Natural killer cell (primary cell): ENCODE measurements around the gene ARL2BP. TPM values are rescaled to one million over a fixed set of nuclear protein-coding genes. Genes with fewer than 3 reads are reported as not detected.

ENCODE experiments used
- ATAC-seq, 3 donors: fragments of 150-1000 bp in 2 of 3; fragments of 200-7000 bp in 1 of 3; cut with Tn5 transposase; 1 replicate in 1 of 3; 2 replicates in 2 of 3; pipeline ENCODE4 v1.10.0; 2021; ENCODE audit warnings: mild to moderate bottlenecking in 2 of 3, moderate library complexity in 2 of 3
- DNase-seq, 2 donors: peaks; one replicate each; pipeline versions ENCODE4 v3.0.0 to v3.0.0-alpha.2; 2013 to 2021; ENCODE audit warnings: mixed read lengths in 1 of 2
- H3K27ac ChIP-seq: one replicate; pipeline ENCODE4 v1.5.1; 2013; ENCODE audit warnings: mild to moderate bottlenecking, low read length
- H3K27me3 ChIP-seq: one replicate; pipeline ENCODE4 v1.6.1; 2013; ENCODE audit warnings: low read length; ENCODE audit not compliant: control insufficient read depth, insufficient read depth
- H3K36me3 ChIP-seq: one replicate; pipeline ENCODE4 v1.6.1; 2013; ENCODE audit warnings: low read length; ENCODE audit not compliant: control insufficient read depth, insufficient read depth
- H3K4me1 ChIP-seq: one replicate; pipeline ENCODE4 v1.6.1; 2013; ENCODE audit warnings: low read length; ENCODE audit not compliant: control insufficient read depth, insufficient read depth
- H3K4me3 ChIP-seq: one replicate; pipeline ENCODE4 v1.5.1; 2013; ENCODE audit warnings: low read length
- H3K9me3 ChIP-seq: one replicate; pipeline ENCODE4 v1.6.1; 2013; ENCODE audit warnings: low read length; ENCODE audit not compliant: control insufficient read depth, insufficient read depth
- H3K27ac Mint-ChIP-seq, 2 donors: one replicate each; pipeline ENCODE4 v1.8.0; 2022; ENCODE audit warnings: mild to moderate bottlenecking in 2 of 2, mixed read lengths in 2 of 2, moderate library complexity in 1 of 2
- H3K27me3 Mint-ChIP-seq, 2 donors: one replicate each; pipeline ENCODE4 v1.8.0; 2022; ENCODE audit warnings: low read depth in 2 of 2, mixed read lengths in 2 of 2
- H3K36me3 Mint-ChIP-seq: one replicate; pipeline ENCODE4 v1.8.0; 2022; ENCODE audit warnings: mixed read lengths
- H3K4me1 Mint-ChIP-seq, 2 donors: one replicate each; pipeline ENCODE4 v1.8.0; 2022; ENCODE audit warnings: mixed read lengths in 2 of 2
- H3K4me3 Mint-ChIP-seq: one replicate; pipeline ENCODE4 v1.8.0; 2022; ENCODE audit warnings: mild to moderate bottlenecking, moderate library complexity, mixed read lengths
- H3K9me3 Mint-ChIP-seq, 2 donors: one replicate each; pipeline ENCODE4 v1.8.0; 2022; ENCODE audit warnings: mixed read lengths in 2 of 2
- CTCF ChIP-seq: fragments of 200-600 bp; IDR thresholded peaks from one replicate; pipeline ENCODE4 v1.8.0; 2022; ENCODE audit warnings: antibody characterized with exemption
- WGBS: methylation state at CpG from one replicate; pipeline ENCODE4 v1.1.7; 2013; ENCODE audit warnings: missing lambda C conversion rate; ENCODE audit not compliant: insufficient coverage; 5-methylcytosine and 5-hydroxymethylcytosine counted together
- intact Hi-C: fragments of 100-400 bp; cut with micrococcal nuclease; formaldehyde crosslinking; loops from one replicate; pipeline ENCODE4 v1.14.2; 2022
- total RNA-seq, 4 donors: library from RNA; stranded (reverse); fragments of 120-200 nt in 1 of 4; gene quantifications; one replicate each; pipeline versions ENCODE4 v1.2.3 to v1.2.4, GENCODE V29; 2013 to 2022

The ARL2BP gene
- total RNA-seq, 3 donors from 2014 or later (not counting 1 experiment from before 2014, with no cell fraction given): 36.5 to 44.4 (median 43.7) TPM

- Mint-ChIP-seq H3K27ac (no peak overlapping the region), H3K36me3 (peaks cover 18% of the 10 kb centered on the region), H3K9me3 (no peaks in the 10 kb centered on the region), H3K4me3 (no peak overlapping the region), H3K4me1 (no peaks in the 10 kb centered on the region), H3K27me3 (no peaks in the 10 kb centered on the region)
- H3K4me3 ChIP-seq: no peak overlapping the region
- no peaks in the 10 kb centered on the region for H3K4me1 ChIP-seq
- intact Hi-C loops: no loop called here
- no peak for TF ChIP-seq CTCF
- ATAC-seq (no peak), DNase-seq (no peak)
- H3K9me3 ChIP-seq: no peaks in the 10 kb centered on the region
- H3K27me3 ChIP-seq: no peaks in the 10 kb centered on the region
- H3K36me3 ChIP-seq: peaks cover 75% of the 10 kb centered on the region
- 98% methylated on average over 6 of the region's 6 CpGs for WGBS
- H3K27ac ChIP-seq: no peak overlapping the region
Observed at GRCh38 chr16:57224651-57225335, 20.3 kb upstream of the ARL2BP start.

- Mint-ChIP-seq H3K27ac (no peak overlapping the region), H3K4me1 (no peaks in the 10 kb centered on the region)
Observed at GRCh38 chr16:57225978-57226377, 19.1 kb upstream of the ARL2BP start.

GRCh38 chr16:57226701-57227621 is 18.1 kb upstream of the ARL2BP start:
- H3K4me1 ChIP-seq: no peaks in the 10 kb centered on the region
- H3K27ac Mint-ChIP-seq: no peak overlapping the region
- H3K36me3 Mint-ChIP-seq: peaks cover 19% of the 10 kb centered on the region
- H3K4me3 Mint-ChIP-seq: no peak overlapping the region
- H3K27ac ChIP-seq: no peak overlapping the region
- H3K9me3 ChIP-seq: no peaks in the 10 kb centered on the region
- intact Hi-C loops: no loop called here
- no peak for ATAC-seq
- H3K9me3 Mint-ChIP-seq: no peaks in the 10 kb centered on the region
- TF ChIP-seq CTCF: no peak
- no peak overlapping the region for H3K4me3 ChIP-seq
- WGBS: 94% methylated on average over 3 of the region's 4 CpGs
- no peaks in the 10 kb centered on the region for H3K27me3 Mint-ChIP-seq
- peaks cover 74% of the 10 kb centered on the region for H3K36me3 ChIP-seq
- H3K27me3 ChIP-seq: no peaks in the 10 kb centered on the region
- no peaks in the 10 kb centered on the region for H3K4me1 Mint-ChIP-seq
- DNase-seq: no peak

More at GRCh38 chr16:57225978-57226377, 19.1 kb upstream of the ARL2BP start:
- Mint-ChIP-seq H3K4me3 (no peak overlapping the region), H3K9me3 (no peaks in the 10 kb centered on the region), H3K27me3 (no peaks in the 10 kb centered on the region), H3K36me3 (peaks cover 14% of the 10 kb centered on the region)
- H3K4me3 ChIP-seq: no peak overlapping the region
- no peak overlapping the region for H3K27ac ChIP-seq
- no peaks in the 10 kb centered on the region for H3K4me1 ChIP-seq
- H3K27me3 ChIP-seq: no peaks in the 10 kb centered on the region
- peaks cover 76% of the 10 kb centered on the region for H3K36me3 ChIP-seq
- intact Hi-C loops: no loop called here
- TF ChIP-seq CTCF: no peak
- no peaks in the 10 kb centered on the region for H3K9me3 ChIP-seq
- 91% methylated on average over 7 of the region's 7 CpGs for WGBS
- ATAC-seq: no peak
- no peak for DNase-seq
